CD4-positive, alpha-beta T cell treated with Interleukin-1 beta for 1 hour (primary cell): Measurements from ENCODE around the gene CSNK1G2.

Experiments
- DNase-seq, 2 donors: peaks; one replicate each; pipeline ENCODE4 v3.0.0-alpha.2; 2020 to 2022

CSNK1G2 gene

GRCh38 chr19:1991018-1991913, 50.3 kb downstream of the CSNK1G2 start:
- DNase-seq: no peak

GRCh38 chr19:1992759-1993260, 51.8 kb downstream of the CSNK1G2 start:
- peak in 1 of 2 donors; percentile 24 for DNase-seq

- no peak for DNase-seq
These were observed 56.6 kb downstream of the CSNK1G2 start for GRCh38 chr19:1997353-1998233.

GRCh38 chr19:1998712-1999708, 58.0 kb downstream of the CSNK1G2 start:
- DNase-seq: no peak

GRCh38 chr19:1999856-2000515, 59.0 kb downstream of the CSNK1G2 start:
- no peak for DNase-seq

- DNase-seq: no peak
These were observed 62.9 kb downstream of the CSNK1G2 start for GRCh38 chr19:2003874-2004273.

GRCh38 chr19:2010135-2010668, 69.2 kb downstream of the CSNK1G2 start:
- no peak for DNase-seq

- DNase-seq: no peak
These were observed 70.2 kb downstream of the CSNK1G2 start for GRCh38 chr19:2011169-2011568.

- no peak for DNase-seq
These were observed 72.1 kb downstream of the CSNK1G2 start for GRCh38 chr19:2012941-2013682.

- no peak for DNase-seq
These were observed 72.7 kb downstream of the CSNK1G2 start for GRCh38 chr19:2013683-2013961.

- no peak for DNase-seq
These were observed 73.2 kb downstream of the CSNK1G2 start for GRCh38 chr19:2014131-2014571.

GRCh38 chr19:2014731-2015607, 74.0 kb downstream of the CSNK1G2 start:
- no peak for DNase-seq

- peak; percentile 45 to 58 for DNase-seq
These were observed 74.6 kb downstream of the CSNK1G2 start, which contains the start of gene BTBD2 for GRCh38 chr19:2015608-2015950. TSS of gene BTBD2 (minus strand) at chr19:2015714. CDS start at chr19:2015703, 11 bp downstream.

- peak; percentile 69 to 74 for DNase-seq
These were observed 75.3 kb downstream of the CSNK1G2 start for GRCh38 chr19:2016041-2016807.

- DNase-seq: no peak
These were observed 77.8 kb downstream of the CSNK1G2 start for GRCh38 chr19:2018752-2019151.

- DNase-seq: no peak
These were observed 80.6 kb downstream of the CSNK1G2 start for GRCh38 chr19:2021453-2022140.

- no peak for DNase-seq
These were observed 81.3 kb downstream of the CSNK1G2 start for GRCh38 chr19:2022289-2022688.

- DNase-seq: no peak
These were observed 85.8 kb downstream of the CSNK1G2 start for GRCh38 chr19:2026770-2027169.
